Measurements from ENCODE around the gene SHE. TPM values are rescaled to one million over a fixed set of nuclear protein-coding genes. Genes with fewer than 3 reads are reported as not detected.

The SHE gene
- 10 to 100 TPM; 11.6 to 55.0 (median 25.8) TPM for total RNA-seq

DNA sequence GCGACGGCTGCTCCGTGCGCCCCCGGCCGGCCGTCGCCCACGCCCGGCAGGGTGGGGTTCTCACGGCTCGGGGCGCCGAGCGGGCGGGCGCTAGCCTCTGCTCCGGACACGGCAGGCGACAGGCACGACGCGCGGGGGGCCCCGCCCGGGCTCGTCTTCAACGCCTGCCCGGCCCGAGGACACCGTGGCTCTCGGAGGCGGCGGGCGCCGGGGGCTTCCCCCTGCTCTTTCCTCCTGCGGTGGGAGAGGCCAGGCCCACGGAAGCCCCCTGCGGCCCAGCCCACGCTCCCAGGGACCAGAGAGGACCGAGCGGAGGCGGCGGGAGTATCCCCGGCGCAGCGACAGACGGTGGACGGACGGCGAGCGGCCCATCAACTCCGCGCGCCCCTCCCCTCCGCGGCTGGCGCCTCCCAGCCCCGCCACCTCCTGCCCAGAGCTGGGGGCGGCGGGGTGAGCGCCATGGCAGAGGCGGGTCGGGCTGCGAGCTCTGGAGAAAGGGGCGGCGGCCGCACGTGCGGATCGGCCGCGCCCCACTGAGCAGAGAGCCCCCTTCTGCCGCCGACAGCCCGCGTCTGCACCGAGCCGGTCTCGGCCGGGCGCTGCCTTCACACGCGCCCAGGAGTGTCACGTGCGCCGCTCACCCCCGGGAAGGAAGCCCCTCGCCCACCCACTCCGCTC is at the start of gene SHE, which contains the start of gene TDRD10:
Gene SHE, minus strand, starts transcription at position 347 of the 678 bp plus-strand sequence. CDS start 386 bp downstream, outside the sequence.
Gene TDRD10, plus strand, starts transcription at position 154 of the 678 bp plus-strand sequence. CDS start 4,685 bp downstream, outside the sequence.
- TF ChIP-seq, protein P1, sequence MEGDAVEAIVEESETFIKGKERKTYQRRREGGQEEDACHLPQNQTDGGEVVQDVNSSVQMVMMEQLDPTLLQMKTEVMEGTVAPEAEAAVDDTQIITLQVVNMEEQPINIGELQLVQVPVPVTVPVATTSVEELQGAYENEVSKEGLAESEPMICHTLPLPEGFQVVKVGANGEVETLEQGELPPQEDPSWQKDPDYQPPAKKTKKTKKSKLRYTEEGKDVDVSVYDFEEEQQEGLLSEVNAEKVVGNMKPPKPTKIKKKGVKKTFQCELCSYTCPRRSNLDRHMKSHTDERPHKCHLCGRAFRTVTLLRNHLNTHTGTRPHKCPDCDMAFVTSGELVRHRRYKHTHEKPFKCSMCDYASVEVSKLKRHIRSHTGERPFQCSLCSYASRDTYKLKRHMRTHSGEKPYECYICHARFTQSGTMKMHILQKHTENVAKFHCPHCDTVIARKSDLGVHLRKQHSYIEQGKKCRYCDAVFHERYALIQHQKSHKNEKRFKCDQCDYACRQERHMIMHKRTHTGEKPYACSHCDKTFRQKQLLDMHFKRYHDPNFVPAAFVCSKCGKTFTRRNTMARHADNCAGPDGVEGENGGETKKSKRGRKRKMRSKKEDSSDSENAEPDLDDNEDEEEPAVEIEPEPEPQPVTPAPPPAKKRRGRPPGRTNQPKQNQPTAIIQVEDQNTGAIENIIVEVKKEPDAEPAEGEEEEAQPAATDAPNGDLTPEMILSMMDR (IDR thresholded peaks at IDR 0.05; ENCODE audit: low read depth) = no peak

DNA sequence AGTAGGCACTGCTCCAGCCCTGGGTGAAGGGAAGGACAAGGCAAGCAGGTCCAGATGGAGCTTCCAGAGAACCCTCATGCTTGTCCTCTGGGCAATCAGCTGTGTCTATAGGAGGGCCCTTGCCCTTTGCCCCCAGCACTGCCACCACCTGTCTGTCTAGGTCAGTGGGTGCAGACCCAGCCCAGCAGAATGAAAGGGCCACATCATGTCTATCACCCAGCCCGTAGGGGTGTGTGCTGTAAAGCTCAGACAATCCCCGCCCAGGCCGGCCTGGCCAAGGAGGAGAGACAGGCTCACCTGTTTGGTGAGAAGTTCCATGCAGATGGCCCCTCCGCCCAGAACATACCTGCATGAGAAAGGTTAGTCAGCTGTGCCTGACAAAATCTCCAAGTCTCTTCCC is 49.3 kb upstream of the SHE start:
- TF ChIP-seq, protein P1 (IDR thresholded peaks at IDR 0.05; ENCODE audit: low read depth) = no peak

DNA sequence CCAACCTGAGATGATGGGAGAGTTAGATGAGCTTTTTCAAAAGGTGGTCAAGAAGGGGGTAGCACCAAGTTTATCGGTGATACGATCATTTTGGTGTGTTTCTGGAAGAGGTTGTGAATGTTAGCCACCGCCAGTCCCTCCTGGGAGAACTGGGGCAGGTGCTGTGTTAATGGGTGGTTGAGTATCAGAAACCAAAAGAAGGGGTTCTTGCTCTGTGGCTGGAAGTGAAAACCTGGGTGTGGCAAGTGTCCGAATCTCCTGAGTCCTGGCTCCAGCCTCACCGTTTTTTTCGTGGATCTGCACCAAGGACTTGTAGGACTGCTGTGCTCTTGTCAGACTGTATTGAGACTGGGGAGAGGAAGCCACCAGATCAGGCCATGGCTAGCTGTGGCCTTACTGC is 48.4 kb upstream of the SHE start:
- TF ChIP-seq, protein P1 (IDR thresholded peaks at IDR 0.05; ENCODE audit: low read depth) = no peak

- TF ChIP-seq, protein P1 (IDR thresholded peaks at IDR 0.05; ENCODE audit: low read depth) = no peak
Measured at GRCh38 chr1:154550070-154550469, 47.9 kb upstream of the SHE start.

DNA sequence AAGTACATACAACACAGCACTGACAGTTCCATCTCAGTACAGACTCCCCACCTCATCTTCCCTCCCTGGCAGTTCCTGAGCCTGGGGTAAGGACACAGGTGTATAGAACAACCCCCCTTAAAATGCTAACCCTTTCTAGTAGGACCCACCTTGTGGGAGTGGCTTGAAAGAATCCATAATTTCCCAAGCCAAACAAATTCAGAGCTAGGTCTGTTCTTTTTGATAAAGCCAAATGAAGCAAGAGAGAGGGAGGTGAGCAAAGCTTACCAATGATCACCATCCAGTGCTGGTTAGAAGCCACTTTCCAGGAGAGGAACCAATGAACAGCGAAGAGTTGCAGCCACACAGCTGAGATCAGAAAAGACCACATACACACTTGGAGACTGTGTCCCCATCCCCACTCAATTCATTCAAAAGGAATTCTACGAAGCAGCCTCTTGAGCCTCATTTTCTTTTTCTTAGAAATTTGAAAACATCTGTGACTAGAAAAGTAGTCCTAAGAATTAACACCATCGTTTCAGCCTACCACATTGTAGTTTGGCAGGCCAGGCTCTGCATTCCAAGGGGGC is 47.1 kb upstream of the SHE start:
- TF ChIP-seq, protein P1 (IDR thresholded peaks at IDR 0.05; ENCODE audit: low read depth) = no peak

- TF ChIP-seq, protein P1 (IDR thresholded peaks at IDR 0.05; ENCODE audit: low read depth) = no peak
Measured at GRCh38 chr1:154548028-154548427, 45.8 kb upstream of the SHE start.

DNA sequence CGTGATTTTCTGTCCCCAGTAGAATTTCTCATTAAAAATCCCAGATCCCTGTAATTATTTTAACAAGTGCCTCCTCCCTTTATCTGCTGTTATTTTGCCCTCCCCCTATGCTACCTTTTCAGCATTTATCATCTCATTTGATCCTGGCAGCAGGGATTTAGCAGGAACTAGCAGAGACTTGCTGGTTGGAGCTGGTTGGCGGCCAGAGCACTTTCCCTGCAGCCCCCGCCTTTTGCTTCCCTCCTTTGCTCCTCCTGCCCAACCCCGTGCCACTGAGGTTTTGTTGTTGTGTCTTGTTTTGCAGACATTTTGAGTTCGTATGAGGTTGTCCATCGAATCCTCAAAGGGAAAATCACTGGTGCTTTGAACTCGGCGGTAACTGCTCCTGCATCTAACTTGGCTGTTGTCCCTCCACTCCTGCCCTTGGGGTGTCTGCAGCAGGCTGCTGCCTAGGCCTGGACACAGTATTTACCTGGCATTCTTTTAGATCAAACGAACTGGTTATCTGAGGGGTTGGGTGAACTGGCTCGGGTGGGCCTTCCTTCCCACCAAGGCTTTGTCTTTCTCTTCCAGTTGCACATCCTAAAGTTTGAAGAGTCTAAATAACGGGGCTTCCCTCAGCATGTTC is 45.0 kb upstream of the SHE start:
- TF ChIP-seq, protein P1 (IDR thresholded peaks at IDR 0.05; ENCODE audit: low read depth) = no peak

Data from subcutaneous adipose tissue (tissue), 4 donors.